ENCODE results near the gene CST11.

DNA sequence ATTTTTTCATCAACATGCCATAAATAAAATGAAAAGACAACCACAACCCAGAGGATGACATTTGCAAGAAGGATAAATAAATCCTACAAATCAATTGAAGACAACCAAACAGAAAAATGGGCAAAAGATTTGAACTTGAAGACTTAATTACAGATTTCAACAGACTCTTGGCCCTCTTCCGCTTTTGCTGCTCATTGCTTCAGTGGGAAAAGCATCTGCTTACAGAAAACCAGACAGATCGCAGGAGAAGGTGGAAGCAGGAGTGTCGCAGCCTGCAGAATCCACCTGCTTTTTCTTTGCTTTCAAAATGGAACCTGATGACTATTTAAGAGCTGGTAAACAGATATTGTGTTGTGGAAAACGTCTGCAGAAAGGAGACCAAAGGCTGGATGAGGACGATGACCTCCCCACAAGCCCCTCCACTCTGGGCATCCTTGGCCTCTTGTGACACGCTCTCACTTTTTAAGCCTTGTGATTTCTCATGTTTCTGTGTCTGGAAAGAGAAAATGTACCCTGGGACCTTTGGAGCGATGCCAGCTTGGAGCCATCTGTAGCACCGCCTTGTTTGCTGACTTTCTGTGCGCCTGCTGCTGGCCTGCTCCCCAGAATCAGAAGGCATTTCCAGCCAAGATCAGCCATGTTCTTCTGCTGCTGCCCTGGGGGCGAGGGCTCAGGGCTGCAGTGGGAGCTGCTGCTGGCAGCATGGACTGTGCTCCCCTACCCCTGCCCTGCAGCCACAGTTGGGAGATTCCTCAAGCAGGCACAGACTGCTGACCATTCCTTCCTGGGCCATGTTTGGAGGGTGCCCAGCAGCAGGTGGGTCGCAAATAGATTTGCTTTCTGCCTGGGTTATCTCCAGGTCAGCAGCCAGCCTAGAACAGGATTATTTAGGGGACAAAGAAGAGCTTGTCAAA lies 16.8 kb downstream of the CST11 start:
- TF ChIP-seq, protein P1, sequence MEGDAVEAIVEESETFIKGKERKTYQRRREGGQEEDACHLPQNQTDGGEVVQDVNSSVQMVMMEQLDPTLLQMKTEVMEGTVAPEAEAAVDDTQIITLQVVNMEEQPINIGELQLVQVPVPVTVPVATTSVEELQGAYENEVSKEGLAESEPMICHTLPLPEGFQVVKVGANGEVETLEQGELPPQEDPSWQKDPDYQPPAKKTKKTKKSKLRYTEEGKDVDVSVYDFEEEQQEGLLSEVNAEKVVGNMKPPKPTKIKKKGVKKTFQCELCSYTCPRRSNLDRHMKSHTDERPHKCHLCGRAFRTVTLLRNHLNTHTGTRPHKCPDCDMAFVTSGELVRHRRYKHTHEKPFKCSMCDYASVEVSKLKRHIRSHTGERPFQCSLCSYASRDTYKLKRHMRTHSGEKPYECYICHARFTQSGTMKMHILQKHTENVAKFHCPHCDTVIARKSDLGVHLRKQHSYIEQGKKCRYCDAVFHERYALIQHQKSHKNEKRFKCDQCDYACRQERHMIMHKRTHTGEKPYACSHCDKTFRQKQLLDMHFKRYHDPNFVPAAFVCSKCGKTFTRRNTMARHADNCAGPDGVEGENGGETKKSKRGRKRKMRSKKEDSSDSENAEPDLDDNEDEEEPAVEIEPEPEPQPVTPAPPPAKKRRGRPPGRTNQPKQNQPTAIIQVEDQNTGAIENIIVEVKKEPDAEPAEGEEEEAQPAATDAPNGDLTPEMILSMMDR (optimal IDR thresholded peaks at IDR 0.05 in 1 of 3, IDR thresholded peaks at IDR 0.05 in 1 of 3, conservative IDR thresholded peaks at IDR 0.05 in 1 of 3; ENCODE audit: extremely low read depth in 1 of 3, insufficient read depth in 2 of 3, low read length in 3 of 3): no peak
- no peak for TF ChIP-seq EZH2 (IDR thresholded peaks at IDR 0.05; ENCODE audit: low read length)
